ENCODE measurements around the gene RAB40C. TPM values are rescaled to one million over a fixed set of nuclear protein-coding genes. Genes with fewer than 3 reads are reported as not detected.
A peak's percentile ranks its signal among the peaks of the same experiment; 100 is the strongest.

The RAB40C gene
- total RNA-seq: 22.5 TPM

GRCh38 chr16:589658-590187 lies at the start of gene RAB40C:
TSS of gene RAB40C (plus strand) at chr16:590066. CDS start at chr16:590292, 226 bp downstream.
- intact Hi-C loops (cut with DNase I): loop anchor here (10.0 kb wide), 1 partner anchor 65 kb away; no protein-coding TSS in a partner anchor
- peak; percentile 97 for ATAC-seq
- DNase-seq (ENCODE audit: low spot score): peak; percentile 100

- DNase-seq (ENCODE audit: low spot score) (no peak), ATAC-seq (no peak)
- intact Hi-C loops (cut with DNase I): no loop called here
Observed at GRCh38 chr16:540645-541340, 49.1 kb upstream of the RAB40C start.

GRCh38 chr16:543301-544164 lies 46.3 kb upstream of the RAB40C start:
- DNase-seq (ENCODE audit: low spot score) (no peak), ATAC-seq (no peak)
- intact Hi-C loops (cut with DNase I): no loop called here

- DNase-seq (ENCODE audit: low spot score) (no peak), ATAC-seq (no peak)
- intact Hi-C loops (cut with DNase I): no loop called here
Observed at GRCh38 chr16:544517-544916, 45.3 kb upstream of the RAB40C start.

GRCh38 chr16:546909-547770 lies 42.7 kb upstream of the RAB40C start:
- ATAC-seq (peak; percentile 87), DNase-seq (ENCODE audit: low spot score) (peak; percentile 86)
- intact Hi-C loops (cut with DNase I): no loop called here

GRCh38 chr16:548586-548985 lies 41.3 kb upstream of the RAB40C start:
- DNase-seq (ENCODE audit: low spot score): no peak
- intact Hi-C loops (cut with DNase I): no loop called here

GRCh38 chr16:549544-550263 lies 40.2 kb upstream of the RAB40C start:
- intact Hi-C loops (cut with DNase I): no loop called here
- DNase-seq (ENCODE audit: low spot score) (no peak), ATAC-seq (no peak)

More at GRCh38 chr16:548586-548985, 41.3 kb upstream of the RAB40C start:
- no peak for ATAC-seq

- intact Hi-C loops (cut with DNase I): no loop called here
- DNase-seq (ENCODE audit: low spot score) (no peak), ATAC-seq (no peak)
Observed at GRCh38 chr16:551210-551609, 38.7 kb upstream of the RAB40C start.

GRCh38 chr16:552171-552570 lies 37.7 kb upstream of the RAB40C start:
- intact Hi-C loops (cut with DNase I): no loop called here
- ATAC-seq: no peak
- DNase-seq (ENCODE audit: low spot score): no peak

GRCh38 chr16:553601-554296 lies 36.1 kb upstream of the RAB40C start:
- ATAC-seq (no peak), DNase-seq (ENCODE audit: low spot score) (no peak)
- intact Hi-C loops (cut with DNase I): no loop called here

- no peak for DNase-seq (ENCODE audit: low spot score)
- intact Hi-C loops (cut with DNase I): no loop called here
- ATAC-seq: no peak
Observed at GRCh38 chr16:554297-554621, 35.6 kb upstream of the RAB40C start.

GRCh38 chr16:554640-555365 lies 35.1 kb upstream of the RAB40C start:
- ATAC-seq (peak; percentile 30), DNase-seq (ENCODE audit: low spot score) (no peak)
- intact Hi-C loops (cut with DNase I): no loop called here

- no peak for DNase-seq (ENCODE audit: low spot score)
- intact Hi-C loops (cut with DNase I): no loop called here
- no peak for ATAC-seq
Observed at GRCh38 chr16:555528-556473, 34.1 kb upstream of the RAB40C start.

GRCh38 chr16:556474-557173 lies 33.2 kb upstream of the RAB40C start:
- no peak for ATAC-seq
- intact Hi-C loops (cut with DNase I): no loop called here
- no peak for DNase-seq (ENCODE audit: low spot score)

- ATAC-seq (no peak), DNase-seq (ENCODE audit: low spot score) (no peak)
- intact Hi-C loops (cut with DNase I): no loop called here
Observed at GRCh38 chr16:557463-558297, 32.2 kb upstream of the RAB40C start.

Measured in sciatic nerve (tissue), 2 donors.